ENCODE measurements around the gene BAIAP2. TPM values are rescaled to one million over a fixed set of nuclear protein-coding genes. Genes with fewer than 3 reads are reported as not detected.

Gene BAIAP2
- total and polyA plus RNA-seq, 10 donors = 2.8 to 33.2 (median 17.8) TPM

DNA sequence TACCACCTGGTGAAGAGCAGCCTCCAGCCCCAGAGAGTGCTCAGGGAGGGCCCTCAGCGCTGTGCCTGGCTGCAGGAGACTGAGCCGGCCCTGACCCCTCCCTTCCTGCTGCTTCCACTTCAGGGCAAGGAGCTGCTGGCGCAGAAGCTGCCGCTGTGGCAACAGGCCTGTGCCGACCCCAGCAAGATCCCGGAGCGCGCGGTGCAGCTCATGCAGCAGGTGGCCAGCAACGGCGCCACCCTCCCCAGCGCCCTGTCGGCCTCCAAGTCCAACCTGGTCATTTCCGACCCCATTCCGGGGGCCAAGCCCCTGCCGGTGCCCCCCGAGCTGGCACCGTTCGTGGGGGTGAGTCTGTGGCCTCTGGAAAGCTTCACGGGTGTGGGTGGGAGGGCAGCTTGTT lies 68.4 kb downstream of the BAIAP2 start:
- intact Hi-C loops (cut with DNase I; ENCODE audit: low total_unique reads) = no loop called here
- peaks cover 0 to 8% (median 0%) of the 10 kb centered on the region in 7 donors for H3K27me3 ChIP-seq (replicated peaks in 1 of 7)
- H3K4me1 ChIP-seq = peaks cover 0 to 32% (median 17%) of the 10 kb centered on the region in 6 donors
- 77 to 100% (median 84%) methylated on average over 9 to 20 of the region's 20 CpGs for WGBS, 5 donors
- no peak overlapping the region for H3K4me3 ChIP-seq
- H3K36me3 ChIP-seq = peaks cover 0 to 62% (median 1%) of the 10 kb centered on the region in 6 donors
- H3K27ac ChIP-seq = no peak overlapping the region
- peak in 1 of 3 donors; percentile 6 for TF ChIP-seq POLR2AphosphoS5 (IDR thresholded peaks at IDR 0.05)
- TF ChIP-seq POLR2A (IDR thresholded peaks at IDR 0.05) = no peak
- no peak for DNase-seq
- no peaks in the 10 kb centered on the region for H3K9me3 ChIP-seq

DNA sequence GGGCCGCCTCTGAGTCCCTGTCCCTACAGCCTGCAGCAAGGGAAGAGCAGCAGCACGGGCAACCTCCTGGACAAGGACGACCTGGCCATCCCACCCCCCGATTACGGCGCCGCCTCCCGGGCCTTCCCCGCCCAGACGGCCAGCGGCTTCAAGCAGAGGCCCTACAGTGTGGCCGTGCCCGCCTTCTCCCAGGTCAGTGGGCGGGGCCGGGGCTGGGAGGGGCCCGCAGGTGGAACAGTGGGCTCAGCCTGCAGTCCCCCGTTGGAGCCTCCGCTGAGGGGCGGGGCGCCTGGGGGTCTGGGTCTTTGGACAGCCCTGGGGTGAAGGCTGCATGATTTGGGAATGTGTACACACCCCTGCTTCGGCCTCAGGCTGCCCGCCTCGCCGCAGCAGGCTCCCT lies 71.8 kb downstream of the BAIAP2 start:
- WGBS, 5 donors = 93 to 97% (median 94%) methylated on average over 7 to 24 of the region's 24 CpGs
- no peaks in the 10 kb centered on the region for H3K27me3 ChIP-seq (replicated peaks in 1 of 7)
- intact Hi-C loops (cut with DNase I; ENCODE audit: low total_unique reads) = no loop called here
- no peak for TF ChIP-seq POLR2AphosphoS5 (IDR thresholded peaks at IDR 0.05)
- no peak for TF ChIP-seq CTCF (IDR thresholded peaks at IDR 0.05 in 8 of 11, conservative IDR thresholded peaks at IDR 0.05 in 3 of 11)
- no peak for TF ChIP-seq POLR2A (IDR thresholded peaks at IDR 0.05)
- no peak for DNase-seq
- H3K4me1 ChIP-seq = peaks cover 0 to 32% (median 18%) of the 10 kb centered on the region in 6 donors
- H3K9me3 ChIP-seq = no peaks in the 10 kb centered on the region
- no peak overlapping the region for H3K4me3 ChIP-seq
- no peak overlapping the region for H3K27ac ChIP-seq
- H3K36me3 ChIP-seq = peaks cover 0 to 63% (median 0%) of the 10 kb centered on the region in 6 donors

GRCh38 chr17:81108220-81108619 lies 73.3 kb downstream of the BAIAP2 start:
- no peaks in the 10 kb centered on the region for H3K27me3 ChIP-seq (replicated peaks in 1 of 7)
- peaks cover 0 to 68% (median 0%) of the 10 kb centered on the region in 6 donors for H3K36me3 ChIP-seq
- TF ChIP-seq POLR2AphosphoS5 (IDR thresholded peaks at IDR 0.05) (no peak), POLR2A (IDR thresholded peaks at IDR 0.05) (no peak), CTCF (IDR thresholded peaks at IDR 0.05 in 8 of 11, conservative IDR thresholded peaks at IDR 0.05 in 3 of 11) (no peak)
- no peak overlapping the region for H3K4me3 ChIP-seq
- WGBS, 5 donors = 73 to 94% (median 89%) methylated on average over 4 to 9 of the region's 9 CpGs
- H3K4me1 ChIP-seq = peaks cover 0 to 21% (median 10%) of the 10 kb centered on the region in 6 donors
- intact Hi-C loops (cut with DNase I; ENCODE audit: low total_unique reads) = no loop called here
- H3K9me3 ChIP-seq = no peaks in the 10 kb centered on the region
- no peak overlapping the region for H3K27ac ChIP-seq
- DNase-seq = no peak

GRCh38 chr17:81109957-81110356 lies 75.0 kb downstream of the BAIAP2 start:
- H3K36me3 ChIP-seq = peaks cover 0 to 61% (median 0%) of the 10 kb centered on the region in 6 donors
- no peaks in the 10 kb centered on the region for H3K9me3 ChIP-seq
- H3K4me1 ChIP-seq = peaks cover 0 to 27% (median 8%) of the 10 kb centered on the region in 6 donors
- no peak overlapping the region for H3K4me3 ChIP-seq
- H3K27me3 ChIP-seq (replicated peaks in 1 of 7) = no peaks in the 10 kb centered on the region
- DNase-seq = no peak
- intact Hi-C loops (cut with DNase I; ENCODE audit: low total_unique reads) = no loop called here
- 78 to 89% (median 82%) methylated on average over 14 to 22 of the region's 22 CpGs for whole genome bisulfite sequencing, 5 donors
- no peak overlapping the region for H3K27ac ChIP-seq
- TF ChIP-seq CTCF (IDR thresholded peaks at IDR 0.05 in 8 of 11, conservative IDR thresholded peaks at IDR 0.05 in 3 of 11) (no peak), POLR2AphosphoS5 (IDR thresholded peaks at IDR 0.05) (no peak), POLR2A (IDR thresholded peaks at IDR 0.05) (no peak)
